Erythroblast (primary cell): Measurements from ENCODE around the gene SLC25A30.
"Not testable (repeated sequence)": the region's sequence is repeated elsewhere in the genome, so short reads cannot be mapped to it uniquely, and the experiment has no call there.

ENCODE experiments used
- DNase-seq, 2 experiments: peaks; one replicate each; lab custom pipeline; 2025; lab: John Stamatoyannopoulos, UW
- GATA1 ChIP-seq: IDR thresholded peaks from 2 replicates; pipeline ENCODE4 v1.6.1; 2011; ENCODE audit warnings: low read depth, mild to moderate bottlenecking, control low read depth, low read length, moderate library complexity
- POLR2A ChIP-seq: IDR thresholded peaks from 2 replicates; pipeline ENCODE4 v1.6.1; 2011; ENCODE audit warnings: mild to moderate bottlenecking, low read length

Gene SLC25A30

GRCh38 chr13:45439008-45439407 is 20.8 kb upstream of the SLC25A30 start:
- TF ChIP-seq POLR2A (no peak), GATA1 (no peak)
- DNase-seq: no peak

GRCh38 chr13:45437947-45438346 is 19.8 kb upstream of the SLC25A30 start:
- TF ChIP-seq GATA1 (no peak), POLR2A (no peak)
- DNase-seq: no peak

GRCh38 chr13:45436953-45437352 is 18.8 kb upstream of the SLC25A30 start:
- TF ChIP-seq GATA1 (no peak), POLR2A (no peak)
- no peak for DNase-seq

- TF ChIP-seq GATA1 (no peak), POLR2A (no peak)
- DNase-seq: no peak
These were observed 18.2 kb upstream of the SLC25A30 start for GRCh38 chr13:45436332-45436731.

- TF ChIP-seq POLR2A: no peak
- no peak for TF ChIP-seq GATA1
- no peak for DNase-seq
These were observed 16.6 kb upstream of the SLC25A30 start for GRCh38 chr13:45434556-45435371.

- TF ChIP-seq POLR2A (no peak), GATA1 (no peak)
These were observed 15.2 kb upstream of the SLC25A30 start for GRCh38 chr13:45433381-45433790.

GRCh38 chr13:45432737-45433380 is 14.7 kb upstream of the SLC25A30 start:
- DNase-seq: no peak
- no peak for TF ChIP-seq POLR2A
- TF ChIP-seq GATA1: no peak

More at GRCh38 chr13:45433381-45433790, 15.2 kb upstream of the SLC25A30 start:
- no peak for DNase-seq

- DNase-seq: peak in 1 of 2 experiments; percentile 10
These were observed 8.1 kb upstream of the SLC25A30 start for GRCh38 chr13:45426056-45426841.

- TF ChIP-seq GATA1: no peak
- TF ChIP-seq POLR2A: no peak
- peak; percentile 25 to 40 for DNase-seq
These were observed 4.6 kb upstream of the SLC25A30 start for GRCh38 chr13:45422731-45423292.

- DNase-seq: no peak
- TF ChIP-seq GATA1: no peak
- no peak for TF ChIP-seq POLR2A
These were observed 1.8 kb upstream of the SLC25A30 start for GRCh38 chr13:45419945-45420344.

- DNase-seq: not testable (repeated sequence)
These were observed 1.2 kb upstream of the SLC25A30 start for GRCh38 chr13:45419389-45419788.

- TF ChIP-seq GATA1 (no peak), POLR2A (no peak)
- DNase-seq: no peak
These were observed 1.6 kb downstream of the SLC25A30 start for GRCh38 chr13:45416516-45417128.

- DNase-seq: no peak
- TF ChIP-seq GATA1 (no peak), POLR2A (no peak)
These were observed 3.1 kb downstream of the SLC25A30 start for GRCh38 chr13:45415112-45415511.

- TF ChIP-seq POLR2A (no peak), GATA1 (no peak)
- DNase-seq: no peak
These were observed 4.3 kb downstream of the SLC25A30 start for GRCh38 chr13:45413826-45414307.
